Limb (tissue), 2 donors: ENCODE results near the gene FOXL2NB.

Experiments
- DNase-seq, 2 donors: peaks; one replicate each; pipeline ENCODE4 v3.0.0-alpha.2; 2016; ENCODE audit errors: extremely low spot score in 2 of 2

Gene FOXL2NB

GRCh38 chr3:138944929-138945708 lies 1.9 kb upstream of the FOXL2NB start:
- DNase-seq = peak in 1 of 2 donors; percentile 68

- peak in 1 of 2 donors; percentile 55 for DNase-seq
Measured at GRCh38 chr3:138945709-138946662, 1.0 kb upstream of the FOXL2NB start.

DNA sequence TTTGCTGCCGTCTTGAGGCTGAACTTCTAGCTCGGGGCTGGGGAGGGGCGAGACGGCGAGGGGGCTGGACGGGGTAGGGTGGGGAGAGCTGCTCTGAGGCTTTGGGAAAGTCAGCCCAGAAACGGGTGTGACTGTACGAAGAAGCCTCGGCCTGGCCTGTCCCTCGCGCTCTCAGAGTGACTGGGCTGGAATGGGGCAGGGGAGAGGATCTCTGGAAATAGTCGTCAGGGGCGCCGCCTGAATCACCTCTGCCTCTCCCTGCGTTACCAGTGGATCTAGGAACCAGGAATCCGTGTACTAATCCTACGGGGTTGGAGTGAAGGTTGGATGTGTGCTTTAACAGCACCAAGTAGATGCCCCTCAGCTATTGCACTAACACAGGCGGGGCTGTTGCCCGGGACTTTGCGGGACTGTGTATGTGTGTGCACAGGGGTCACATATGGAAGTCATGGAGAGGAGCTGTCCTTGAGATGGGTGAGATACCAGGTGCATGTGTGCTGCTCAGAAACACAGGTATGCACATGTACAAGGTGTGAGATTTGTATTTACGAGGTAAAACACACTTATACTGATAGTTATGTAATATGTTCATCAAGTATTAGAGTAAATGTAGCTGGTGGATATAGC lies 591 bp downstream of the FOXL2NB start:
- DNase-seq = no peak

DNA sequence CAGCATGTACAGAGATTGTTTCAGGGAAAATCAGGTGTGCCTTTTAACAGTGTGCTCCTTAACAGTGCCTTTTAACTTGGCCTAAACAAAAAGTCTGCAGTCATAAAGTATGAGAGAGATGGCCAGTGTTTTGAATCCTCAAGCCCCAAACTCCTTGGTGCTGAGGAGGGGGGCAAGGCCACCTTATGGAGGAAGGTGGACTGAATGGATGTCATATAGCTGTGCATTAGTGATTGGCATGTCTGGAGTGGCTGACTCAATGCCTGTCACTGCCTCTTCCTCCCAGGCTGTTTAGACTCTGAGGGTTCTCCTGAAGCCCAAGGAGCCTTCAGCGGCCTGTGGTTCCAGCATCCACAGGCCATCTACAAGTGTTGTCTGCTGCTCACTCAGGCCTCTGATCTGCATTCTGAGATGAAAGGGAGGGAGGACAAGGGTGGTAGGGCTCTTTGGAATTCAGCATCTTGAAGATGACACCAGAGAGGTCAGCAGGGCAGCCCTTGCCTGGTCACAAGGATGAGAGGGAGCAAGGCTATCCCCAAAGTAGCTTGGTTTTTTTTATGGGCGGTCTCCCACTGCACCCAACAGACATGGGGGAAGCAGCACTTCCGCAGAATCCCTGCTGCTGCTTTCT lies 1.5 kb downstream of the FOXL2NB start:
- DNase-seq = no peak

- DNase-seq = no peak
Measured at GRCh38 chr3:138949002-138949418, 2.0 kb downstream of the FOXL2NB start.

DNA sequence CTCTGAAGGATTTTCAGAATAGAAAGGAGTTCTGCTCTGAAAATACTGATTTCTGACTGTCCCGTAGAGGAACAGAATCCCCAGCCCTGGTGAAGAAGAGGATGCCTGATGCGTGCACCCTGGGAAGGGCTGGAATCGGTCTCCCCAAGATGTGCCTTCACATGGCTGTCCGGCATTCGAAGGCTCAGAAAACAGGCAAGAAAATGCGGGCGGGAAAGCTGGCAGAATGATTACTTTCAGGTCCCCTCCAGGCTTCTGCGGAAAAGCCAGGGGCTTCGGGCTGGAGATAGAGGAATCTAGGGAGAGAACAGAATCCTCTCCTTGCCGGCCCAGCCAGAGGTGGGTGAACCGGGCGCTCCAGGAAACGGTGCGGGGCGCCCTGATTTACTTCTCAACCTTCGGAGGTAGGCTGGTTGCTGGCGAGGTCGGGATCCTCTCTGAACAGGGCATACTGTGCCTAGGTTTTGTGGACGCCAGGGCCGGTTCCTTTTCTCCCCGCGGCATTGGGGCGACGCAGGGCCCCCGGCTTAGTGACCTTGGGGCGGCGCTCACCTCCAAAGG lies 2.5 kb downstream of the FOXL2NB start:
- no peak for DNase-seq

DNA sequence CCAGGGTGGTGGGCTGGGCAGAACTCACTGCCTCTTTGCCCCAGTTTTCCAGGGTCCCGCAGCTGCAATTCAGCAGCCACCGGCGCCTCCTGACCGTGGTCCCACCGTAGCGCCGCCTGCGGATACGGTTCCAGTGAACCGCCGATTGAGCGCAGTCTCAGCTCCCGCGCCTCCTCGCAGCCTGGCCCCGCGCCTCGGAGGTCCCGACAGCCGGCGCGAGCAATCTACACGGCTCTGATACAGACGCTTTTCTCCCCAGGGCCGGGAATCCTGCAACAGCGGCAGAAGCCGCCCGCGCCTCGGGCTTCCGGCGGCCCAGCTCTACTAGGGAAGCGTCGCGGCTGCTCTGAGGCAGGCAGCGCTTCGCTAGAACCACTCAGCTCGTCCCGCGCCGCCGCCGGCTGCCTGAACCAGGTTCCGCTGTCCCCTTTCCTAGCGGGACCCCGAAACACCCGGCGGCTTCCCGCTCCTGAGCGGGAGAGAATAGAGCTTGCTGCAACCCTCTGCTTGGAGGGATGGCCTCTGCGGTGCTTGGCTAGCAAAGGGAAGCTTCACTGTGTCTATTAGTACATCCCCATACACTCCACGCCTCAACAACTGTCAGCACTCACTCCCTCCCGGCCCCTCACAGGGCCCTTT lies 3.1 kb downstream of the FOXL2NB start:
- DNase-seq = peak; percentile 4 to 64

GRCh38 chr3:138950701-138951100 lies 3.7 kb downstream of the FOXL2NB start:
- no peak for DNase-seq

- DNase-seq = no peak
Measured at GRCh38 chr3:138960417-138960852, 13.4 kb downstream of the FOXL2NB start.

DNA sequence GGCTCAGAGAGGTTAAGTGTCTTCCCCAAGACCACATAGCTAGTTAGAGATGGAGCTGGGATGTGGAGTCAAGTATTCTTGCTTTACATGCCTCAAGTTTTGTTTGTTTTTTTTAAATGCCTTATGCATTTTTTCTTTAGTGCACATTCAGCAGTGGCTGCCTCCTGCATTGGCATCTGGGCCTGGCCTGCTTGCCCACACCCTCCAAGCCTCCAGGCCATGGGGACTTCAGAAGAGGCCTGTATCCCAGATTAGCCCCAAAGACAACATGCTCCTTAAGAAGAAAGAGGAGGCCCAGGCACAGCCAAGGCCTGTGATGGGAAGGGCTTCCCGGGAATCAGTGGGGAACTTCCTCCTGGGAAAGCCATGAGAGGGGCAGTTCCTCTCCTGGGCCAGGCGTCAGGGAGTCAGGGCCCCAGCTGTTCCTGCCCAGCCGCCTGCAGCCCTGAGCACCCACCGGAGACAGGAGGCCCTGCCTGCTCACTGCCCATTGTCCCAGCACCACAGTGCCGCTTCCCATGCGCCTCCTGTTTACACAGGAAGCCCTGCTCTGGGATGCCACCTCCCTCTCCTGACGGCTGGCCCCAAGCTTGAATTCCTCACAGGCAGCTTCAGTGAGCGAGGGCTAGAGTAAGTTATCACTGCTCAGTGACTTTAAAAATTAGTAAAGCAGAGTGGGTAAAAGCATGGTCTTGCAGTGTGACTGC lies 16.0 kb downstream of the FOXL2NB start:
- no peak for DNase-seq

DNA sequence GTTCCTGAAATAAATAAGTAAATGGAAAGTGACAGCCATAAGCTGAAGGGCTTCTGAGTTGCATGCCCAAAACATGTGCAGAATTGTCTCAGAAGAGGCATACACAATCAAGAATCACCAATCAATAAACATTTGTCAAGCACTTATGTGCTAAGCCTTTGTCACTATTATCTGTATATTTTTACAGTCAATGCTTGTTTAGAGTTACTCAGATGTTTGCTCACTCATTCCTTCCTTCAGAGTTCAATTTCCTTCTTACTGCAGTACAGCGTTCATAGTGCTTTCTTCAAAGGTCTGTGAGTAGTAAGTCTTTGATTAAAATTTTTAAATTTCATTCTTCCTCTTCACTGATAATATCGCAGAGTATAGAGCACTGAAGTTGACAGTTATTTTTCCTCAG lies 17.2 kb downstream of the FOXL2NB start:
- no peak for DNase-seq

- no peak for DNase-seq
Measured at GRCh38 chr3:138964923-138965322, 17.9 kb downstream of the FOXL2NB start.

DNA sequence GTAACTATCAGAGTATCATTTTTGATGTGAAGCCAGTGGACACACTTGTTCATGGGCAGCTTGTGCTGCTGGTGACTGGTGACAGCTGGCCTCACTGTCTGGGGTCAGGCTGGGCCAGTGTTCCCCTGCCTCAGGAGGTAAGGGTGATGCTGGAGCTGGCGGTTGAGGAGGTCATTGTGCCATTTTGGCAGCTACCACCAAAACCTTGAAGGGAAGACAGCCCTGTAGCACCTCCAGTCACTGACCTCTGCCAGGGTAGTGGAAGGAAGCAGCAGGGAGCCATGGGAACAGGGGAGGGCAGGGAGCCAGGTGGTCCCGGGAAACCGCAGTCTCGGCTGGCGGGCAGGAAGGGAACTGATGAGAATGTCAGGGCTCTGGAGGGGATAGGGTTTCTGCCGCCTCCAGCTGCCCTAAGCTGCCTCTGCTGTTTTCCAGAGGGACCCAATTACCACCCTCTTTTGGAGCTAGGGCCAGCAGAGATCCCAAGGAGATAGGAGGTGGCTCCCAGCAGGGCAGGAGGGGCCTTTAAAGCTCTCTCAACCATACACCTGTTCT lies 24.8 kb downstream of the FOXL2NB start:
- DNase-seq = no peak

GRCh38 chr3:138972941-138973340 lies 25.9 kb downstream of the FOXL2NB start:
- no peak for DNase-seq

GRCh38 chr3:138974462-138974861 lies 27.4 kb downstream of the FOXL2NB start:
- no peak for DNase-seq

- no peak for DNase-seq
Measured at GRCh38 chr3:138975351-138975750, 28.3 kb downstream of the FOXL2NB start.

DNA sequence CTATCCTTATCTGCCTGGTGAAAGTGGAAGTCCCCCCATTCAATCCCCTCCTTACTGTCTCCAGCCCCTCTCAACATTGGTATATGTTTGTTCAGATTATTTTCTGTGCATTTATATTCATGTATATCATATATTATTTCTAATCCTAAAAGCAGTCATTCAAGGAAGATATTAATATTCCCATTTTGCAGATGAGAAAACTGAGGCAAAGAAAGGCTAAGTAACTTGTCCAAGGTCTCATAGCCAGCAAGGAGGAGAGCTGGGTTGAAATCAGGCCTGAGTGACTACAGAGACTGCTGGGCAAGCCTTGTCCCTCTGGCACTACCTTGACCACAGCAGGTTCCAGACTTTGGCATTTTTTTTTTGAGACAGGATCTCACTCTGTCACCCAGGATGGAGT lies 29.0 kb downstream of the FOXL2NB start:
- no peak for DNase-seq

- DNase-seq = no peak
Measured at GRCh38 chr3:138984816-138985215, 37.8 kb downstream of the FOXL2NB start.

DNA sequence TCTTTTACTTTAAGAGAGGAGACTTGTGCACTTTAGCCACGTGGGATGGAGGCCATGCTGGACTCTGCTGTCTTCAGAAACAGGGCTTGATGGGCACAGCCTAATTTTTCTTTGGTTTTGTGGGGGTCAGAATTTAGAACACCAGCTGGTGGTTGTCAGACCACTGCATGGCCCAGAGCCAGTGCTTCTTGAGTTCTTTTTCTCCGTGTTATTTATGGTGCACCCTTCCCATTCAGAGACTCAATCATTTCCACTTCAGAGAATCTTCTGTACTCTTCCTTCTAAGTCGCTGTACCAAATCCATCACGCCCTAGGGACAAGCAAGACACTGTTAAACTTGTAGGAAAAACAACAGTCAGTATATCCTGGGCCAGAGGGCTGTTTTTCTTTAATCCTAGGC lies 38.9 kb downstream of the FOXL2NB start:
- DNase-seq = no peak

DNA sequence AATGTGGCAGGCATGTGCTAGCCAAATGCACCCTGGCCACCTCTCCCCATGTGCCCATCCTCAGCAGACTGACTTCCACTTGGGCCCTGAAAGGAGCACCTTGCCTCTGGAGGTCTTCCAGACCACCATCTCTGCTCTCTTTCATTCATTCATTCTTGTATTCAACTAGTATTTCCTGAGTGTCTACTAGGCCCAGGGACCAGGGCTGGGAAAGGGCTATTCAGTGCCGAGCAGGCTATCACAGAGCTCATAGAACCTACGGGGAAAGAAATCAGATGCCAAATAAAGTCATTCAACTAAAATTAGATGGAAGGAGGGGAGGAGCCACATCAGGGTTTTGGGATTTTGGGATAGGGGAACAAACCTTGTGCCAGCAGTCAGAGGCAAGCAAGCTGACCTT lies 40.2 kb downstream of the FOXL2NB start:
- no peak for DNase-seq
